ENCODE results near the gene TMEM35A.

The TMEM35A gene

DNA sequence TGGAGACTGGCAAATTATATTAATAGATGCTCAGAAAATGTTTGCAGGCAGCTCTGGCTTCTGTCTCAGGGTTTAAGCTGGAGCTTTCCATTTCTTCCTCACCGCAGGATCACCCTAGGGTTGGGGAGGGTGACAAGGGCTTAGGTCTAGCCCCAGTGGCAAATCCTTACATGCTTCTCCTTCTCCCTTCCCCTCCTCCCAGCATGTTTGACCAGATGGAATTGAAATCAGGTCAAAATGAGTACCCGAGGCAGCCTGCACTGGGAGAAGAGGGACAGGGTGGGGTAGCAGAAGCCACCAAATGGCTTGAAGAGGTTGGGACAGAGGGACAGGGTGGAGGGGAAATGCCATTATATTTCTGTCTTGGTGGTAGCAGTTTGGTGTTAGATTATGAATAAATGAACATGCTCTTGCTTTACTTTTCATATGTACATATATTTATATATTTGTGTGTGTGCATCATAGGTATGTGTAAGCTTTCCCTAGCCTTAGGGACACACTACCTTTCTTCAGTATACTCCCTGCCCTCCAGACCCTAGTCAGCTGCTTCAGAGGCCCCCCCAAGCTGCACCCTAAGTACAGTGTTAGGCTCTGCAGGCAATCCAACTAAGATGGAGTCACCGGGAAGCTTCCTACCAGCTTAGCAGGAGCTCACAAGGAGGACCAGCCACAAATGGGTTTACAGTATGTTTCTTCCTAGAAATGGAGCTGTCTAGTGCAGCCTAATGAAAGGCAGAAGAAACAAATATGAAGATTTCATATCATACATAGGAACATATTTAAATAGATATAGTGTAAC, 1.8 kb downstream of the TMEM35A start:
- Histone ChIP-seq H3K27me3 (ENCODE audit: control insufficient read depth in 1 of 2, insufficient read depth in 2 of 2, low read length in 2 of 2) (peaks cover 0 to 6% of the 10 kb centered on the region in 2 donors), H3K9ac (ENCODE audit: low read length) (no peak overlapping the region), H3K4me1 (ENCODE audit: insufficient read depth, low read length) (no peaks in the 10 kb centered on the region), H3K4me3 (ENCODE audit: low read depth in 1 of 2, low read length in 2 of 2) (peak overlapping the region; percentile 3 to 75), H3K36me3 (ENCODE audit: insufficient read depth, low read length) (no peaks in the 10 kb centered on the region), H3K27ac (ENCODE audit: low read depth, low read length) (peak overlapping the region; percentile 21), H3K9me3 (ENCODE audit: low read length) (no peaks in the 10 kb centered on the region)

- H3K4me1 ChIP-seq (ENCODE audit: insufficient read depth, low read length): no peaks in the 10 kb centered on the region
- peaks cover 0 to 6% of the 10 kb centered on the region in 2 donors for H3K27me3 ChIP-seq (ENCODE audit: control insufficient read depth in 1 of 2, insufficient read depth in 2 of 2, low read length in 2 of 2)
- no peak overlapping the region for H3K27ac ChIP-seq (ENCODE audit: low read depth, low read length)
- no peaks in the 10 kb centered on the region for H3K36me3 ChIP-seq (ENCODE audit: insufficient read depth, low read length)
- peak overlapping the region in 1 of 2 donors; percentile 75 for H3K4me3 ChIP-seq (ENCODE audit: low read depth in 1 of 2, low read length in 2 of 2)
- no peaks in the 10 kb centered on the region for H3K9me3 ChIP-seq (ENCODE audit: low read length)
- H3K9ac ChIP-seq (ENCODE audit: low read length): no peak overlapping the region
Observed at GRCh38 chrX:101081231-101081630, 2.6 kb downstream of the TMEM35A start.

- H3K9me3 ChIP-seq (ENCODE audit: low read length): no peaks in the 10 kb centered on the region
- H3K27me3 ChIP-seq (ENCODE audit: control insufficient read depth in 1 of 2, insufficient read depth in 2 of 2, low read length in 2 of 2): no peaks in the 10 kb centered on the region
- no peaks in the 10 kb centered on the region for H3K4me1 ChIP-seq (ENCODE audit: insufficient read depth, low read length)
- H3K9ac ChIP-seq (ENCODE audit: low read length): no peak overlapping the region
- H3K4me3 ChIP-seq (ENCODE audit: low read depth in 1 of 2, low read length in 2 of 2): no peak overlapping the region
- no peak overlapping the region for H3K27ac ChIP-seq (ENCODE audit: low read depth, low read length)
- H3K36me3 ChIP-seq (ENCODE audit: insufficient read depth, low read length): no peaks in the 10 kb centered on the region
Observed at GRCh38 chrX:101091817-101092216, 13.1 kb downstream of the TMEM35A start.

DNA sequence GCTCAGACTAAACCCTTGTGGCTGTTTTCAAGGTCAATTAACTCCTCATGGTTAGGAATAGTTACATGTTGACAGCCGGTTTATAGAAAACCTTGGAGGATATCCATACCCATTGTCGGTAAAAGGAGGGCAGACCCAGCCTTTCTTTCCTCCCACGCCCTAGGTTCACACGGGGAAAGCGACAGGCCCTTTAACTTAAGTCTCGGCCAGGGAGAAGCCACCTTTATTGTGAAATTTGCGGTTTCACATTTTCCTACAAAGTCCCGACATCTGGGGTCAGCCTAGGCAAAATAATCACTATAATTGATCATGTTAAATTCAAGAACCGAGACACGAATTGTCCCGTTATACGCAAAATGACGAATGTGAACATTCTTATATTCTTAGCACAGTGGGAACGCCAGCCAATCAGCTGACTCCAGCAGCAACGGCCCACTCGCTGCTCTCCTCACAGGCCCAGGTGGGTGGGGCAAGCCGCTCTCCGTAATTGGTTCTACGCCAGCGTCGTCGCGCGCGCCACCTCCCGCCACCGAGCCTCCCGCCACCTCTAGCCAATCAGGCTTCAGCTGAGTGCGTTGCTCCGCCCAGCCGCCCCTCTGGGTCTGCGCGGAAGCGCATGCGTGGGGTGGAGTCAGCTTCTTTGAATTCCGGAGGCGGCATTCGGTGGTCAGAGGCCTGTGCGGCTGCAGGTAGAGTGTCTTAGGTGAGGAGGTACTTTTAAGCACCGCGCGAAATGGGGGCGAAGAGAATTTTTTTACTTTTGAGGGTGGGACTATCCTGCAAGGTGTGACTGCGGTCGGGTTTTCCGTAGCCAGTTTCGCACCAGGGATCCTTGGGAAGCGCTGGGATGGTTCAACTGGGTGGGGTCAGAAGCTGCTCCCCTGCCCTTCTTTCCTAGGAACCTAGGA, 19.1 kb downstream of the TMEM35A start, which contains the start of gene CENPI:
Gene CENPI, plus strand, starts transcription at position 659 of the 908 bp plus-strand sequence. CDS start 2,867 bp downstream, outside the sequence.
- peak within 1 kb of the TSS; percentile 26 for H3K9ac ChIP-seq (ENCODE audit: low read length)
- no peaks in the 10 kb centered on the region for H3K4me1 ChIP-seq (ENCODE audit: insufficient read depth, low read length)
- peak within 1 kb of the TSS; percentile 21 to 54 for H3K4me3 ChIP-seq (ENCODE audit: low read depth in 1 of 2, low read length in 2 of 2)
- no peaks in the 10 kb centered on the region for H3K36me3 ChIP-seq (ENCODE audit: insufficient read depth, low read length)
- H3K27me3 ChIP-seq (ENCODE audit: control insufficient read depth in 1 of 2, insufficient read depth in 2 of 2, low read length in 2 of 2): no peaks in the 10 kb centered on the region
- H3K27ac ChIP-seq (ENCODE audit: low read depth, low read length): peak within 1 kb of the TSS; percentile 56
- no peaks in the 10 kb centered on the region for H3K9me3 ChIP-seq (ENCODE audit: low read length)

DNA sequence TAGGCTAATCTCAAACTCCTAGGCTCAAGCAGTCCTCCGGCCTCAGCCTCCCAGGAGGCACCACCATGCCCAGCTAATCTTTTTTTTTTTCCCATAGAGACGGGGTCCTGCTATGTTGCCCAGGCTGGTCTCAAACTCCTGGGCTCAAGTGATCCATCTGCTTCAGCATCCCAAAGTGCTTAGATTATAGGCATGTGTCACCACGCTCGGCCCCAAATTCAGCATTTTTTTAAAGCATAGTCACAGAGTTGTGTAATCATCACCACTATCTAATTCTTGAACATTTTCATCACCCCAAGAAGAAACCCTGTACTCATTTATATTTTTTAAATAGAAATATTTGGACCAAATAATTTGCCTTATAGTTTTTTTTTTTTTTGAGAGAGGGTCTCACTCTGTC, 29.6 kb downstream of the TMEM35A start:
- H3K4me1 ChIP-seq (ENCODE audit: insufficient read depth, low read length): no peaks in the 10 kb centered on the region
- no peak overlapping the region for H3K27ac ChIP-seq (ENCODE audit: low read depth, low read length)
- H3K9me3 ChIP-seq (ENCODE audit: low read length): no peaks in the 10 kb centered on the region
- H3K4me3 ChIP-seq (ENCODE audit: low read depth in 1 of 2, low read length in 2 of 2): no peak overlapping the region
- no peak overlapping the region for H3K9ac ChIP-seq (ENCODE audit: low read length)
- H3K36me3 ChIP-seq (ENCODE audit: insufficient read depth, low read length): no peaks in the 10 kb centered on the region
- H3K27me3 ChIP-seq (ENCODE audit: control insufficient read depth in 1 of 2, insufficient read depth in 2 of 2, low read length in 2 of 2): no peaks in the 10 kb centered on the region

- H3K4me3 ChIP-seq (ENCODE audit: low read depth in 1 of 2, low read length in 2 of 2): no peak overlapping the region
- H3K9me3 ChIP-seq (ENCODE audit: low read length): no peaks in the 10 kb centered on the region
- H3K4me1 ChIP-seq (ENCODE audit: insufficient read depth, low read length): no peaks in the 10 kb centered on the region
- peaks cover 0 to 4% of the 10 kb centered on the region in 2 donors for H3K27me3 ChIP-seq (ENCODE audit: control insufficient read depth in 1 of 2, insufficient read depth in 2 of 2, low read length in 2 of 2)
- H3K36me3 ChIP-seq (ENCODE audit: insufficient read depth, low read length): no peaks in the 10 kb centered on the region
- no peak overlapping the region for H3K9ac ChIP-seq (ENCODE audit: low read length)
- no peak overlapping the region for H3K27ac ChIP-seq (ENCODE audit: low read depth, low read length)
Observed at GRCh38 chrX:101117701-101118100, 39.0 kb downstream of the TMEM35A start.

- H3K9ac ChIP-seq (ENCODE audit: low read length): no peak overlapping the region
- H3K36me3 ChIP-seq (ENCODE audit: insufficient read depth, low read length): no peaks in the 10 kb centered on the region
- H3K4me3 ChIP-seq (ENCODE audit: low read depth in 1 of 2, low read length in 2 of 2): no peak overlapping the region
- no peaks in the 10 kb centered on the region for H3K4me1 ChIP-seq (ENCODE audit: insufficient read depth, low read length)
- H3K9me3 ChIP-seq (ENCODE audit: low read length): no peaks in the 10 kb centered on the region
- H3K27ac ChIP-seq (ENCODE audit: low read depth, low read length): no peak overlapping the region
- H3K27me3 ChIP-seq (ENCODE audit: control insufficient read depth in 1 of 2, insufficient read depth in 2 of 2, low read length in 2 of 2): no peaks in the 10 kb centered on the region
Observed at GRCh38 chrX:101136235-101136634, 57.6 kb downstream of the TMEM35A start.

All from muscle layer of colon (tissue), 2 donors.